PC-9 (cell line): ENCODE data around the gene USP53. TPM values are rescaled to one million over a fixed set of nuclear protein-coding genes. Genes with fewer than 3 reads are reported as not detected.

ENCODE experiments used
- BruUV-seq: library from RNA; stranded (reverse); fragments of 400-500 nt; replicated peaks from 2 replicates; lab custom pipeline; 2021; lab: Mats Ljungman, UMichigan
- CTCF ChIA-PET: fragments of 300-600 bp; sonication (Branson Sonifier 250); formaldehyde crosslinking; loops from one replicate; lab custom pipeline; 2022; ENCODE audit warnings: antibody characterized with exemption; lab: Charles Lee
- POLR2A ChIA-PET: fragments of 300-600 bp; sonication (Branson Sonifier 250); formaldehyde crosslinking; loops from one replicate; lab custom pipeline; 2022; ENCODE audit warnings: antibody characterized with exemption; ENCODE audit not compliant: unreplicated experiment; lab: Charles Lee
- DNase-seq, 2 experiments: peaks; one replicate each; pipeline versions ENCODE4 v3.0.0 to v3.0.0-alpha.2; 2015 to 2022; ENCODE audit warnings: mixed read lengths in 1 of 2
- H2AFZ ChIP-seq: fragments of 200-600 bp; sonication (generic); 2 replicates; pipeline ENCODE4 v1.8.1; 2017; ENCODE audit warnings: antibody characterized with exemption
- H3F3A ChIP-seq: fragments of 200-600 bp; sonication (generic); 2 replicates; pipeline ENCODE4 v1.8.1; 2017; ENCODE audit warnings: antibody characterized with exemption, mild to moderate bottlenecking, low read depth; ENCODE audit not compliant: insufficient read depth
- H3K27ac ChIP-seq: fragments of 200-600 bp; sonication (generic); 2 replicates; pipeline ENCODE4 v1.6.1; 2016; ENCODE audit warnings: mixed run types
- H3K27me3 ChIP-seq: fragments of 200-600 bp; sonication (generic); 2 replicates; pipeline ENCODE4 v1.6.1; 2016; ENCODE audit warnings: low read depth, mixed run types; ENCODE audit not compliant: insufficient read depth
- H3K36me3 ChIP-seq: fragments of 200-600 bp; sonication (generic); 2 replicates; pipeline ENCODE4 v1.6.1; 2016; ENCODE audit warnings: low read depth, mixed run types
- H3K4me1 ChIP-seq: fragments of 200-600 bp; sonication (generic); replicated peaks from 2 replicates; pipeline ENCODE4 v1.6.1; 2016; ENCODE audit warnings: mixed run types; ENCODE audit not compliant: insufficient read depth
- H3K4me2 ChIP-seq: fragments of 200-600 bp; sonication (generic); 2 replicates; pipeline ENCODE4 v1.6.1; 2017; ENCODE audit warnings: mixed run types
- H3K4me3 ChIP-seq: fragments of 200-600 bp; sonication (generic); 2 replicates; pipeline ENCODE4 v1.6.1; 2016; ENCODE audit warnings: mixed run types
- H3K79me2 ChIP-seq: fragments of 200-600 bp; sonication (generic); 2 replicates; pipeline ENCODE4 v1.6.1; 2017; ENCODE audit warnings: low read depth, mixed run types
- H3K9me2 ChIP-seq: fragments of 200-600 bp; sonication (generic); 2 replicates; pipeline ENCODE4 v1.8.1; 2017; ENCODE audit warnings: mild to moderate bottlenecking; ENCODE audit not compliant: insufficient read depth
- H3K9me3 ChIP-seq: fragments of 200-600 bp; sonication (generic); 2 replicates; pipeline ENCODE4 v1.8.1; 2016; ENCODE audit warnings: low read depth; ENCODE audit not compliant: insufficient read depth
- H4K20me1 ChIP-seq: fragments of 200-600 bp; sonication (generic); 2 replicates; pipeline ENCODE4 v1.8.1; 2017; ENCODE audit not compliant: insufficient read depth
- EZH2 ChIP-seq: fragments of 200-600 bp; sonication (generic); IDR thresholded peaks from 2 replicates; pipeline ENCODE4 v1.8.0; 2017; ENCODE audit warnings: antibody characterized with exemption, low read depth
- intact Hi-C: fragments of 100-400 bp; cut with micrococcal nuclease; formaldehyde crosslinking; loops from one replicate; pipeline ENCODE4 v1.10.0; 2022; ENCODE audit not compliant: unreplicated experiment
- total RNA-seq: library from RNA; stranded (reverse); gene quantifications from 2 replicates; pipeline ENCODE4 v1.2.3, GENCODE V29; 2021
- TF ChIP-seq, protein P1 (sequence below): fragments of 200-600 bp; sonication (generic); conservative IDR thresholded peaks from 2 replicates; pipeline ENCODE4 v1.6.1; 2017; ENCODE audit warnings: mixed run types, antibody characterized with exemption, mild to moderate bottlenecking, moderate library complexity

Gene USP53
- total RNA-seq, 1 experiment from 2014 or later: 19.3 TPM

DNA sequence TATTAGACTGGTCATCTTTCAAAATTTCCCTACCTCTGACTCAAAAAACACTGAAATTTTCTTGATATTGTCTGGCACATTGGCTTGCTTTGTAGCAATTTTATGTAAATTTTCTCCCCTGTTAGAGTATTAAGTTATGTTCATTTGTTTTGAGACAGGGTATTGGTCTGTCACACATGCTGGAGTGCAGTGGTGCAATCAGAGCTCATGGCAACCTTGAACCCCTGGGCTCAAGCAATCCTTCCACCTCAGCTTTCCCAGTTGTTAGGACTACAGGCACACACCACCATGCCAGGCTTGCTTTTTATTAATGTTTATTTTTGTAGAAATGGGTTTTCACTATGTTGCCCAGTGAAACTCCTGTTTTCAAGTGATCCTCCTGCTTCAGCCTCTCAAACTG is 91.9 kb downstream of the USP53 start:
- Histone ChIP-seq H4K20me1 (no peaks in the 10 kb centered on the region), H3K4me2 (no peak overlapping the region), H3K4me3 (no peak overlapping the region), H3K9me3 (no peaks in the 10 kb centered on the region), H3K4me1 (peaks cover 10% of the 10 kb centered on the region; the same call in 1 of the 2 replicates), H3K79me2 (peaks cover 8% of the 10 kb centered on the region), H2AFZ (no peak overlapping the region), H3K27me3 (no peaks in the 10 kb centered on the region), H3K36me3 (no peaks in the 10 kb centered on the region), H3K27ac (no peak overlapping the region), H3F3A (peaks cover 16% of the 10 kb centered on the region; the same call in 1 of the 2 replicates), H3K9me2 (no peaks in the 10 kb centered on the region)
- intact Hi-C loops: no loop called here
- DNase-seq: no peak
- ChIA-PET CTCF (no interaction called here), POLR2A (no interaction called here)
- TF ChIP-seq, protein P1, sequence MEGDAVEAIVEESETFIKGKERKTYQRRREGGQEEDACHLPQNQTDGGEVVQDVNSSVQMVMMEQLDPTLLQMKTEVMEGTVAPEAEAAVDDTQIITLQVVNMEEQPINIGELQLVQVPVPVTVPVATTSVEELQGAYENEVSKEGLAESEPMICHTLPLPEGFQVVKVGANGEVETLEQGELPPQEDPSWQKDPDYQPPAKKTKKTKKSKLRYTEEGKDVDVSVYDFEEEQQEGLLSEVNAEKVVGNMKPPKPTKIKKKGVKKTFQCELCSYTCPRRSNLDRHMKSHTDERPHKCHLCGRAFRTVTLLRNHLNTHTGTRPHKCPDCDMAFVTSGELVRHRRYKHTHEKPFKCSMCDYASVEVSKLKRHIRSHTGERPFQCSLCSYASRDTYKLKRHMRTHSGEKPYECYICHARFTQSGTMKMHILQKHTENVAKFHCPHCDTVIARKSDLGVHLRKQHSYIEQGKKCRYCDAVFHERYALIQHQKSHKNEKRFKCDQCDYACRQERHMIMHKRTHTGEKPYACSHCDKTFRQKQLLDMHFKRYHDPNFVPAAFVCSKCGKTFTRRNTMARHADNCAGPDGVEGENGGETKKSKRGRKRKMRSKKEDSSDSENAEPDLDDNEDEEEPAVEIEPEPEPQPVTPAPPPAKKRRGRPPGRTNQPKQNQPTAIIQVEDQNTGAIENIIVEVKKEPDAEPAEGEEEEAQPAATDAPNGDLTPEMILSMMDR: no peak
- TF ChIP-seq EZH2: no peak
- BruUV-seq: no TSS peak

DNA sequence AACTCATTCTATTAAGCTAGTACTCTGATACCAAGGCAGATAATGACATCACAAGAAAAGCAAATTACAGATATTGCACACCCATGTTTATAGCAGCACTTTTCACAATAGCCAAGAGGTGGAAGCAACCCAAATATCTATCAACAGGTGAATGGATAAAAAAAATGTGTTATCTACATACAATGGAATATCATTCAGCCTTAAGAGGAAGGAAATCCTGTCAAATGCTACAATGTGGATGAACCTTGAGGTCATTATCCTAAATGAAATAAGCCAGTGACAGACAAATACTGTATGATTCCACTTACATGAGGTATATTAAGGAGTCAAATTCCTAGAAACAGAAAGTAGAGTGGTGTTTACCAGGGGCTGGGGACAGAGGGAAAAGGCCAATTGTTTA is 95.1 kb downstream of the USP53 start:
- Histone ChIP-seq H3K27me3 (no peaks in the 10 kb centered on the region), H3K4me3 (no peak overlapping the region), H3K79me2 (no peaks in the 10 kb centered on the region), H3F3A (no peaks in the 10 kb centered on the region), H3K4me1 (no peaks in the 10 kb centered on the region), H2AFZ (no peak overlapping the region), H3K9me2 (no peaks in the 10 kb centered on the region), H3K27ac (no peak overlapping the region), H3K36me3 (no peaks in the 10 kb centered on the region), H3K4me2 (no peak overlapping the region), H4K20me1 (no peaks in the 10 kb centered on the region), H3K9me3 (no peaks in the 10 kb centered on the region)
- TF ChIP-seq, protein P1: no peak
- no peak for TF ChIP-seq EZH2
- POLR2A ChIA-PET: no interaction called here
- BruUV-seq: no TSS peak
- CTCF ChIA-PET: interaction anchor here (0.6 kb wide), 1 partner anchor 475 kb away, joined by 4 read pairs; no protein-coding TSS in a partner anchor
- DNase-seq: no peak
- intact Hi-C loops: no loop called here

DNA sequence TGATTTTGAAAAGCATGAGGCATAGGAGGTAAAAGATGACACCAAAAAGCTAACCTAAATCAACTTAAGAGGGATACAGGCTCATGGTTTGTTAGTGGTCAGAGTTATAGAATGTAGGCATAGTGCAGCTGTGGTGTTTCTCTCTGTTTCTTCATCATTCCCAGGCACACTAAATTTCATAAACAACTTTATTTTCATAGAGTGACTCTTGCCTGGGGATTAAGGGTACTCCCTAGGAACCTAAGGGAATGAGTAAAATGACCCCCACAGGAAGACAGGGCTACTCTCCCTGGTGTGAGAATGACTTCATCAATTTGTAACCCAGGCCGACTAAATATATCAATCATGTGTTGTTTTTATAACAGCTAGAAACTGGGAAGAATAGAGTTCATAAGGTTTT is 98.3 kb downstream of the USP53 start:
- no peak overlapping the region for H2AFZ ChIP-seq
- ChIA-PET POLR2A (no interaction called here), CTCF (no interaction called here)
- no TSS peak for BruUV-seq
- H3K9me3 ChIP-seq: no peaks in the 10 kb centered on the region
- H3K4me1 ChIP-seq: no peaks in the 10 kb centered on the region
- TF ChIP-seq, protein P1: no peak
- TF ChIP-seq EZH2: no peak
- no peak overlapping the region for H3K4me3 ChIP-seq
- no peaks in the 10 kb centered on the region for H3K79me2 ChIP-seq
- H3K27me3 ChIP-seq: no peaks in the 10 kb centered on the region
- H3K9me2 ChIP-seq: no peaks in the 10 kb centered on the region
- no peaks in the 10 kb centered on the region for H3K36me3 ChIP-seq
- H4K20me1 ChIP-seq: no peaks in the 10 kb centered on the region
- no peak overlapping the region for H3K27ac ChIP-seq
- H3F3A ChIP-seq: no peaks in the 10 kb centered on the region
- DNase-seq: no peak
- H3K4me2 ChIP-seq: no peak overlapping the region
- intact Hi-C loops: loop anchor here (5.0 kb wide), 2 partner anchors 316 to 746 kb away; partner anchors contain the start of gene PDE5A
